GM12874 (cell line): ENCODE results near the gene AQP1.

ENCODE experiments used
- CTCF ChIP-seq: IDR thresholded peaks from 2 replicates; pipeline ENCODE4 v1.5.1; 2011; ENCODE audit warnings: low read depth, mild to moderate bottlenecking, control low read depth, low read length, moderate library complexity; ENCODE audit not compliant: insufficient read depth

Gene AQP1

GRCh38 chr7:30965883-30966282 lies 54.2 kb downstream of the AQP1 start:
- TF ChIP-seq CTCF = no peak

- no peak for TF ChIP-seq CTCF
Measured at GRCh38 chr7:30968294-30968693, 56.6 kb downstream of the AQP1 start.

- TF ChIP-seq CTCF = no peak
Measured at GRCh38 chr7:30968747-30969603, 57.3 kb downstream of the AQP1 start.

GRCh38 chr7:30969604-30969970 lies 57.9 kb downstream of the AQP1 start:
- no peak for TF ChIP-seq CTCF

GRCh38 chr7:30970074-30970473 lies 58.4 kb downstream of the AQP1 start:
- TF ChIP-seq CTCF = no peak

GRCh38 chr7:30970594-30971094 lies 59.0 kb downstream of the AQP1 start:
- no peak for TF ChIP-seq CTCF

- no peak for TF ChIP-seq CTCF
Measured at GRCh38 chr7:30971440-30971839, 59.8 kb downstream of the AQP1 start.
